ENCODE measurements around the gene OR8B4.
"Not testable (repeated sequence)": the region's sequence is repeated elsewhere in the genome, so short reads cannot be mapped to it uniquely, and the experiment has no call there.

OR8B4 gene

DNA sequence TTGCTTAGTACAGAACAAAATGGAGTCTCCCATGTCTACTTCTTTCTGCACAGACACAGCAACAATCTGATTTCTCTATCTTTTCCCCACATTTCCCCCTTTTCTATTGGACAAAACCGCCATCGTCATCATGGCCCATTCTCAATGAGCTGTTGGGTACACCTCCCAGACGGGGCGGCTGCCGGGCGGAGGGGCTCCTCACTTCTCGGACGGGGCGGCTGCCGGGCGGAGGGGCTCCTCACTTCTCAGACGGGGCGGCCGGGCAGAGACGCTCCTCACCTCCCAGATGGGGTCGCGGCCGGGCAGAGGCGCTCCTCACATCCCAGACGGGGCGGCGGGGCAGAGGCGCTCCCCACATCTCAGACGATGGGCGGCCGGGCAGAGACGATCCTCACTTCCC is 21.5 kb downstream of the OR8B4 start:
- not testable (repeated sequence) for DNase-seq

DNA sequence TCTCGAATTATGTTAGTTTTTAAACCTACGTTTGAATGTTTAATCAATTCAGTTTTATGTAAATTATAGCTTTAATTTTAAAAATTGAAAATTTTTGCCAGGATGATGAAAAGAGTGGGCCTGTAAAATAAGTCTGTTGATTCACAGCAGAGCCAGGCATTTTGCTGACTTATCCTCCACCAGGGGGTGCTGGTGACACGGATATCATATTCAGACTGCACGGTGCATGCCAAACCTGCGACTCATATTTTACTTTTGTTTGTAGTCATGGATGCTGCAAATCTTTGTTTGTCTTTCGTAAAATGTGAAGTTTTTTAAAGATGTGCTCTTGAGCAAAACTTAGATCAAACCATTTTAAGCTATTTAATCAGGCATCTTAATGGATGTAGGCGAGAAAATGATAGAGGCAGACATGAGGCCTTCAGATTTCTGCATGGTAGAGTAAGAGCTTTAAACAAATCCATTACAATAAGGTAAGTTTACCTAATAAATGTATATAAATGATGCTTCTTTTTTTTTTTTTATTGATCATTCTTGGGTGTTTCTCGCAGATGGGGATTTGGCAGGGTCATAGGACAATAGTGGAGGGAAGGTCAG is 22.2 kb downstream of the OR8B4 start:
- DNase-seq, result peak; percentile 0

DNA sequence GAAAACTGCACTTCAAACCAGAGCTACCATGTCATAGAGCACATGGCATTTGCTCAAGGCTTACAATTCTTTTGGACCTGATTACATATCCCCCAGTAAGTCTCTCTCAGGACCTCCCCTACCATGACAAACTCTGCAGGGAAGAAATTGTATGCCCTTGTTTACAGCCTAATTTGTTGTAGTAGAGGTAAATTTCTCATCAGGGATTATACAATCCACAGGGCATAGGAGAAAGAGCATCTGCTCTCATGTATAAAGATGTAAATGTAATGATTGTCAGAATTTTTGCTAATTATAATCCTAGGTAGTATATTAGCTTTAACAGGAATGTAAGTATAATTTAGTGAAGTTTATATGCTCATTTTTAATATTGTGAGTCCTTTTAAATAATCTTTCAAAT is 25.7 kb downstream of the OR8B4 start, which contains the start of gene OR8B3:
OR8B3 (minus strand) TSS at position 101 of the 400 bp plus-strand sequence. CDS start 1,673 bp downstream, outside the sequence.
- no peak for DNase-seq

DNA sequence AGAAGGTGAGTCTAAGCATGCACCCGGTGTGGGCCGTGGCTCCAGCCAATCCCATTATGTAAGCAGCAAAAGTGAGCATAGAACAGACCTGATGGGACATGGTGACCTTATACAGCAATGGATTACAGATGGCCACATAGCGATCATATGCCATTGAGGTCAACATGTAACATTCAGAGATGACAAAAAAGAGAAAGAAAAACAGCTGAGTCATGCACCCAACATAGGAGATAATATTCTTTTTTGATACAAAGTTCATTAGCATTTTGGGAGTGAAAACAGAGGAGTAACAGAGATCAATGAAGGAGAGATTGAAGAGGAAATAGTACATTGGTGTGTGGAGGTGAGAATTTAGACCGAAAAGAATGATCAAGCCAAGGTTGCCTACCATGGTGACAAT is 27.8 kb downstream of the OR8B4 start:
- not testable (repeated sequence) for DNase-seq

DNA sequence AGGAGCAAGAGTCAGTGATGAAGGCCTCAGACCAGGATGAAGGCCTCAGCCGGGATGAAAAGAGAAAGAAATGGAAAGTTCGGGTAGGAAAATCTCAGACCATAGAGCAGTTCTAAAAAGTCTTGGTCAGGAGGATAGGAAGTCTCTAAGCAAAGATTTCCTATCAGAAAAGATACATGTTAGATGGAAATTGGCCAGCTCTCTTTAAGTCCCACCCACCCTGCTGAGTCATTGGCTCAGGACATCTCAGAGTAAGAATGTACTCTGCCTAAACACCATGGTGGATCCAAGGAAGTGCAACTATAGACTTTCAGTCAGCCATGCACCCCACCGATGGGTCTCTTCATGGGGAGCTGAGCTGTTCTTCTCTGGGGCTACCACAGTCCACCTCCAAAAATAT is 30.3 kb downstream of the OR8B4 start:
- no peak for DNase-seq

DNA sequence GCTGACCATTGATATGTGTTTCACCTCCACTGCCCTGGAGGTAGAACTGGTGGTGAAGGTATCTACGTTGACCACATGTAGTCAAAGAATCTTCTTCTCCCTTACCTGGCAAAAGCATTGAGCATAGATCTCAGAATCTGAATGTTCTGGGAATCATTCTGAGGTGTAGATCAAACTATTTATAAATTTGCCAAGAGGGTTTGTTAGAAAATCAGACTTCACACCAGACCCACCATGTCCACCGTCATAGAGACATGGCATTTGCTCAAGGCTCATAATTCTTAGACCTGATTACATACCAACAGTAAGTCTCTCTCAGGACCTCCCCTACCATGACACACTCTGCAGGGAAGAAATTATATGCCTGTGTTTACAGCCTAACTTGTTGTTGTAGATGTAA is 40.3 kb downstream of the OR8B4 start, which contains the start of gene OR8B2:
OR8B2 (minus strand) TSS at position 101 of the 400 bp plus-strand sequence. CDS start 1,156 bp downstream, outside the sequence.
- DNase-seq, result no peak

DNA sequence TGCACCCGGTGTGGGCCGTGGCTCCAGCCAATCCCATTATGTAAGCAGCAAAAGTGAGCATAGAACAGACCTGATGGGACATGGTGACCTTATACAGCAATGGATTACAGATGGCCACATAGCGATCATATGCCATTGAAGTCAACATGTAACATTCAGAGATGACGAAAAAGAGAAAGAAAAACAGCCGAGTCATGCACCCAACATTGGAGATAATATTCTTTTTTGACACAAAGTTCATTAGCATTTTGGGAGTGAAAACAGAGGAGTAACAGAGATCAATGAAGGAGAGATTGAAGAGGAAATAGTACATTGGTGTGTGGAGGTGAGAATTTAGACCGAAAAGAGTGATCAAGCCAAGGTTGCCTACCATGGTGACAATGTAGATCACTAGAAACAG is 41.8 kb downstream of the OR8B4 start:
- DNase-seq, result not testable (repeated sequence)

DNA sequence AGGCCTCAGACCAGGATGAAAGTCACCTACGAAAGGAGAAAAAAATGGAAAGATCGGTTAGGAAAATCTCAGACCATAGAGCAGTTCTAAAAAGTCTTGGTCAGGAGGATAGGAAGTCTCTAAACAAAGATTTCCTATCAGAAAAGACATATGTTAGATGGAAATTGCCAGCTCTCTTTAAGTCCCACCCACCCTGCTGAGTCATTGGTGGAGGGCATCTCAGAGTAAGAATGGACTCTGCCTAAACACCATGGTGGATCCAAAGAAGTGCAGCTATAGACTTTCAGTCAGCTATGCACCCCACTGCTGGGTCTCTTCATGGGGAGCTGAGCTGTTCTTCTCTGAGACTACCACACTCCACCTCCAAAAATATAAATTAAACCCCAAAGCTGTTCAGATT is 44.1 kb downstream of the OR8B4 start:
- no peak for DNase-seq

DNA sequence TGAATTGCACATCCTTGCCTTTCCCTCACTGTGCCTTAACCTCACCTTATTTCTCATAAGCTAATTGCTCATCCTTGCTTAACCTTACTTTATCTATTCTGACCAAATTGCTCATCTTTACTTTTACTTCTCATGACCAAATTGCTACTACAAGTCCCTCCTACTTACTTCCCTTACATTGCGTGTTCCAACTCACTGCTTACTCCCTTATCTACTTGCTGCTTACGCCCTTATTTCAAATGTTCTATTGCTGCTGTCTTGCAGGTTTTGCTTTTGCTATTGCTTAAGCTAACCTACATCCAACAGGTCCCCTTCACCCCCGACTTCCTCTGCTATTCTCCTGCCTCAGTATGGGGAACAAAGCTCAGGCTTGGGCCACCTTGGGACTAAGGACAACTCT is 48.4 kb downstream of the OR8B4 start:
- no peak for DNase-seq

All from DMS79 (cell line).